ENCODE measurements around the gene SLX9. TPM values are rescaled to one million over a fixed set of nuclear protein-coding genes. Genes with fewer than 3 reads are reported as not detected.
A peak's percentile ranks its signal among the peaks of the same experiment; 100 is the strongest.
"Not testable (repeated sequence)": the region's sequence is repeated elsewhere in the genome, so short reads cannot be mapped to it uniquely, and the experiment has no call there.

The SLX9 gene
- total RNA-seq, 1 donor from 2014 or later = 17.8 TPM

GRCh38 chr21:45017039-45017960 lies 77.5 kb downstream of the SLX9 start:
- DNase-seq (ENCODE audit: low read depth in 2 of 2) = peak; percentile 66 to 74

- no peak for DNase-seq (ENCODE audit: low read depth in 2 of 2)
Observed at GRCh38 chr21:45018131-45019075, 78.6 kb downstream of the SLX9 start.

GRCh38 chr21:45019076-45019886 lies 79.5 kb downstream of the SLX9 start:
- DNase-seq (ENCODE audit: low read depth in 2 of 2) = no peak

GRCh38 chr21:45019887-45020537 lies 80.2 kb downstream of the SLX9 start:
- DNase-seq (ENCODE audit: low read depth in 2 of 2) = no peak

- DNase-seq (ENCODE audit: low read depth in 2 of 2) = no peak
Observed at GRCh38 chr21:45020629-45021427, 81.0 kb downstream of the SLX9 start.

- no peak for DNase-seq (ENCODE audit: low read depth in 2 of 2)
Observed at GRCh38 chr21:45021428-45022347, 81.9 kb downstream of the SLX9 start.

- no peak for DNase-seq (ENCODE audit: low read depth in 2 of 2)
Observed at GRCh38 chr21:45022348-45022675, 82.5 kb downstream of the SLX9 start.

- no peak for DNase-seq (ENCODE audit: low read depth in 2 of 2)
Observed at GRCh38 chr21:45022736-45023135, 82.9 kb downstream of the SLX9 start.

- DNase-seq (ENCODE audit: low read depth in 2 of 2) = not testable (repeated sequence)
Observed at GRCh38 chr21:45024516-45024915, 84.7 kb downstream of the SLX9 start.

- no peak for DNase-seq (ENCODE audit: low read depth in 2 of 2)
Observed at GRCh38 chr21:45026066-45026745, 86.4 kb downstream of the SLX9 start.

Other genes with a start within 250 kb of the SLX9 start
- not detected in 2 replicates for gene KRTAP10-12, start 242.9 kb upstream of the SLX9 start, total RNA-seq
- gene TSPEAR, start 228.5 kb upstream of the SLX9 start, total RNA-seq = 0.13 TPM in 2 replicates
- 65.0 and 106 TPM in 2 replicates for gene UBE2G2, start 138.2 kb upstream of the SLX9 start, total RNA-seq
- 72.7 and 86.4 TPM in 2 replicates for gene SUMO3, start 122.0 kb upstream of the SLX9 start, total RNA-seq
- gene PTTG1IP, start 66.3 kb upstream of the SLX9 start, total RNA-seq = 256 and 343 TPM in 2 replicates
- 0.13 and 0.25 TPM in 2 replicates for gene ITGB2, start 19.1 kb upstream of the SLX9 start, total RNA-seq
- gene ADARB1, start 134.6 kb downstream of the SLX9 start, total RNA-seq = 15.9 and 23.9 TPM in 2 replicates

Measured in dermis microvascular lymphatic vessel endothelial cell (primary cell).